ENCODE measurements around the gene TEF. TPM values are rescaled to one million over a fixed set of nuclear protein-coding genes. Genes with fewer than 3 reads are reported as not detected.

TEF gene
- total RNA-seq, 4 donors from 2014 or later = 22.9 to 47.9 (median 34.0) TPM

GRCh38 chr22:41354979-41355378 is 26.8 kb upstream of the TEF start:
- H3K27ac ChIP-seq = no peak overlapping the region
- in situ Hi-C loops (cut with MboI; ENCODE audit: low pct_ligation_motif_present in 1 of 4, low pct_unique_long_range_greater_than_20kb in 1 of 4, low sequenced_read_pairs in 3 of 4) (no loop called here), intact Hi-C loops (cut with DNase I; ENCODE audit: low total_unique reads) (no loop called here)
- H3K9me3 ChIP-seq = no peaks in the 10 kb centered on the region
- WGBS, 2 donors (ENCODE audit: low coverage in 1 of 2) = 70 to 93% methylated on average over 2 to 10 of the region's 10 CpGs
- peaks cover 0 to 34% (median 12%) of the 10 kb centered on the region in 4 donors for H3K36me3 ChIP-seq
- H3K27me3 ChIP-seq = no peaks in the 10 kb centered on the region
- H3K4me3 ChIP-seq = no peak overlapping the region
- H3K4me1 ChIP-seq = peaks cover 0 to 7% (median 2%) of the 10 kb centered on the region in 4 donors
- TF ChIP-seq POLR2AphosphoS5 (IDR thresholded peaks at IDR 0.05) = no peak
- no peak for DNase-seq

- peaks cover 0 to 34% (median 12%) of the 10 kb centered on the region in 4 donors for H3K36me3 ChIP-seq
- in situ Hi-C loops (cut with MboI; ENCODE audit: low pct_ligation_motif_present in 1 of 4, low pct_unique_long_range_greater_than_20kb in 1 of 4, low sequenced_read_pairs in 3 of 4) = no loop called here
- no peaks in the 10 kb centered on the region for H3K27me3 ChIP-seq
- intact Hi-C loops (cut with DNase I; ENCODE audit: low total_unique reads) = no loop called here
- TF ChIP-seq EP300 (IDR thresholded peaks at IDR 0.05; ENCODE audit: low read depth) (no peak), POLR2AphosphoS5 (IDR thresholded peaks at IDR 0.05) (no peak), POLR2A (IDR thresholded peaks at IDR 0.05) (no peak)
- TF ChIP-seq, protein P1, sequence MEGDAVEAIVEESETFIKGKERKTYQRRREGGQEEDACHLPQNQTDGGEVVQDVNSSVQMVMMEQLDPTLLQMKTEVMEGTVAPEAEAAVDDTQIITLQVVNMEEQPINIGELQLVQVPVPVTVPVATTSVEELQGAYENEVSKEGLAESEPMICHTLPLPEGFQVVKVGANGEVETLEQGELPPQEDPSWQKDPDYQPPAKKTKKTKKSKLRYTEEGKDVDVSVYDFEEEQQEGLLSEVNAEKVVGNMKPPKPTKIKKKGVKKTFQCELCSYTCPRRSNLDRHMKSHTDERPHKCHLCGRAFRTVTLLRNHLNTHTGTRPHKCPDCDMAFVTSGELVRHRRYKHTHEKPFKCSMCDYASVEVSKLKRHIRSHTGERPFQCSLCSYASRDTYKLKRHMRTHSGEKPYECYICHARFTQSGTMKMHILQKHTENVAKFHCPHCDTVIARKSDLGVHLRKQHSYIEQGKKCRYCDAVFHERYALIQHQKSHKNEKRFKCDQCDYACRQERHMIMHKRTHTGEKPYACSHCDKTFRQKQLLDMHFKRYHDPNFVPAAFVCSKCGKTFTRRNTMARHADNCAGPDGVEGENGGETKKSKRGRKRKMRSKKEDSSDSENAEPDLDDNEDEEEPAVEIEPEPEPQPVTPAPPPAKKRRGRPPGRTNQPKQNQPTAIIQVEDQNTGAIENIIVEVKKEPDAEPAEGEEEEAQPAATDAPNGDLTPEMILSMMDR (IDR thresholded peaks at IDR 0.05) = no peak
- H3K4me3 ChIP-seq = no peak overlapping the region
- no peak overlapping the region for H3K27ac ChIP-seq
- no peaks in the 10 kb centered on the region for H3K9me3 ChIP-seq
- no peak for DNase-seq
- 96% methylated on average over 17 of the region's 17 CpGs; no CpG with 5 or more reads in 1 of the 2 donors for WGBS, 2 donors (ENCODE audit: low coverage in 1 of 2)
- H3K4me1 ChIP-seq = no peaks in the 10 kb centered on the region
Measured at GRCh38 chr22:41355895-41356294, 25.8 kb upstream of the TEF start.

GRCh38 chr22:41356430-41357028 is 25.2 kb upstream of the TEF start:
- Histone ChIP-seq H3K27me3 (no peaks in the 10 kb centered on the region), H3K4me3 (no peak overlapping the region), H3K36me3 (peaks cover 0 to 32% (median 12%) of the 10 kb centered on the region in 4 donors), H3K27ac (no peak overlapping the region), H3K4me1 (no peaks in the 10 kb centered on the region), H3K9me3 (no peaks in the 10 kb centered on the region)
- 91% methylated on average over 25 of the region's 25 CpGs; no CpG with 5 or more reads in 1 of the 2 donors for WGBS, 2 donors (ENCODE audit: low coverage in 1 of 2)
- TF ChIP-seq, protein P1 (IDR thresholded peaks at IDR 0.05) = no peak
- TF ChIP-seq POLR2AphosphoS5 (IDR thresholded peaks at IDR 0.05) = no peak
- TF ChIP-seq EP300 (IDR thresholded peaks at IDR 0.05; ENCODE audit: low read depth) = no peak
- TF ChIP-seq POLR2A (IDR thresholded peaks at IDR 0.05) = no peak
- intact Hi-C loops (cut with DNase I; ENCODE audit: low total_unique reads) = no loop called here
- in situ Hi-C loops (cut with MboI; ENCODE audit: low pct_ligation_motif_present in 1 of 4, low pct_unique_long_range_greater_than_20kb in 1 of 4, low sequenced_read_pairs in 3 of 4) = no loop called here
- DNase-seq = no peak

DNA sequence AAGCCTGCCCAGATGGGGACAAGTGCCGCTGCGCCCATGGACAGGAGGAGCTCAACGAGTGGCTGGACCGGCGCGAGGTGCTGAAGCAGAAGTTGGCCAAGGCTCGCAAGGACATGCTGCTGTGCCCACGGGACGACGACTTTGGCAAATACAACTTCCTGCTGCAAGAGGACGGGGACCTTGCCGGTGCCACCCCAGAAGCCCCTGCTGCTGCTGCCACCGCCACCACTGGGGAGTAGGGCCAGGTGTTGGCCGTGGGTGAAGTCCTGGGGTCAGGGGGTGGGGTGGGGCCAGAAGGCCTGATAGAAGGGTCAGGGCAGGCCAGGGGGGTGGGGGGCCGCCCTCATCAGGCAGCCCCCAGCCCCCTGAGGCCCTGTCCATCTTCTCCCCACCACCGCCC is 24.6 kb upstream of the TEF start:
- in situ Hi-C loops (cut with MboI; ENCODE audit: low pct_ligation_motif_present in 1 of 4, low pct_unique_long_range_greater_than_20kb in 1 of 4, low sequenced_read_pairs in 3 of 4) = no loop called here
- H3K4me1 ChIP-seq = no peaks in the 10 kb centered on the region
- DNase-seq = no peak
- 85% methylated on average over 16 of the region's 16 CpGs; no CpG with 5 or more reads in 1 of the 2 donors for WGBS, 2 donors (ENCODE audit: low coverage in 1 of 2)
- H3K36me3 ChIP-seq = peaks cover 0 to 27% (median 9%) of the 10 kb centered on the region in 4 donors
- no peak overlapping the region for H3K4me3 ChIP-seq
- H3K9me3 ChIP-seq = no peaks in the 10 kb centered on the region
- no peaks in the 10 kb centered on the region for H3K27me3 ChIP-seq
- intact Hi-C loops (cut with DNase I; ENCODE audit: low total_unique reads) = no loop called here
- TF ChIP-seq, protein P1 (IDR thresholded peaks at IDR 0.05) = no peak
- TF ChIP-seq POLR2A (IDR thresholded peaks at IDR 0.05) (no peak), EP300 (IDR thresholded peaks at IDR 0.05; ENCODE audit: low read depth) (no peak), POLR2AphosphoS5 (IDR thresholded peaks at IDR 0.05) (no peak)
- no peak overlapping the region for H3K27ac ChIP-seq

DNA sequence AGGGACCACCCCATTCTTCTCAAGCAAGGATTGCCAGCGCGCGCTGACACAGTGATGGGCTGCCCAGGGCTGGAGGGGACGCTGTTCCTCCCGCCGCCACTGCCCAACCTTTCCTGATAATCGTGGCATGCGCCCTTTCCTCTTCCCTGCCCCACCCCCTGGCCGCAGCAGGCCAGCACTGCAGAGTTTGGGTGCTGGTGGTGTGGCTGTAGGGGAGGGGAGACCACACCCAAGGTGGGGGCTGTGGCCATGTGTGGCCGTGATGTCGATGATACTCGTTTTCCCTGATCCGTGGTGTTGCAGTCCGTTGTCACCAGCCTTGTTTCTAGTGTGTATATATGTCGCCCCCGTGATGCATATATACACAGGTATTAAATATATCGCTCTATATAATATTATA is 22.8 kb upstream of the TEF start:
- Histone ChIP-seq H3K9me3 (no peaks in the 10 kb centered on the region), H3K27me3 (no peaks in the 10 kb centered on the region), H3K27ac (no peak overlapping the region), H3K4me1 (no peaks in the 10 kb centered on the region), H3K4me3 (no peak overlapping the region), H3K36me3 (peaks cover 0 to 27% (median 9%) of the 10 kb centered on the region in 4 donors)
- 86 to 88% methylated on average over 5 to 17 of the region's 17 CpGs for WGBS, 2 donors (ENCODE audit: low coverage in 1 of 2)
- intact Hi-C loops (cut with DNase I; ENCODE audit: low total_unique reads) (no loop called here), in situ Hi-C loops (cut with MboI; ENCODE audit: low pct_ligation_motif_present in 1 of 4, low pct_unique_long_range_greater_than_20kb in 1 of 4, low sequenced_read_pairs in 3 of 4) (no loop called here)
- TF ChIP-seq EP300 (IDR thresholded peaks at IDR 0.05; ENCODE audit: low read depth) (no peak), POLR2AphosphoS5 (IDR thresholded peaks at IDR 0.05) (no peak), POLR2A (IDR thresholded peaks at IDR 0.05) (no peak)
- TF ChIP-seq, protein P1 (IDR thresholded peaks at IDR 0.05) = no peak
- DNase-seq = no peak
